ENCODE measurements around the gene TENM3. TPM values are rescaled to one million over a fixed set of nuclear protein-coding genes. Genes with fewer than 3 reads are reported as not detected.

Gene TENM3
- total and polyA plus RNA-seq, 2 of the 8 experiments (the other 6 are each of a cell fraction or from before 2014, with no cell fraction given): 36.9 to 69.3 TPM

- Histone ChIP-seq H3K4me3 (ENCODE audit: extremely low read depth in 1 of 4, insufficient read depth in 2 of 4, low read depth in 3 of 4, low read length in 4 of 4) (no peak overlapping the region), H3K27ac (ENCODE audit: low read depth, low read length) (no peak overlapping the region), H3K36me3 (ENCODE audit: control insufficient read depth in 2 of 4, insufficient read depth in 4 of 4, low read length in 3 of 4) (peaks cover 0 to 3% (median 1%) of the 10 kb centered on the region in 4 experiments; a peak in 2 of 8 replicates), H3K9me3 (ENCODE audit: insufficient read depth in 2 of 2, low read depth in 1 of 2, low read length in 1 of 2) (peaks cover 0 to 5% of the 10 kb centered on the region in 2 experiments; a peak in 1 of 4 replicates), H2BK5ac (ENCODE audit: low read depth, low read length) (no peak overlapping the region), H2AFZ (ENCODE audit: low read length) (no peak overlapping the region), H3K14ac (ENCODE audit: insufficient read length) (no peak overlapping the region), H3K56ac (replicated peaks; ENCODE audit: insufficient read length, low read depth, low read length) (no peak overlapping the region), H4K91ac (replicated peaks; ENCODE audit: insufficient read length, low read length) (no peak overlapping the region), H2AK5ac (ENCODE audit: low read depth, low read length) (no peak overlapping the region), H3K18ac (ENCODE audit: extremely low read depth, low read length) (no peak overlapping the region), H3K4me1 (replicated peaks in 1 of 4; ENCODE audit: control insufficient read depth in 3 of 4, insufficient read depth in 4 of 4, low read length in 3 of 4) (peaks cover 0 to 14% (median 6%) of the 10 kb centered on the region in 4 experiments; a peak in 4 of 7 replicates), H4K8ac (ENCODE audit: extremely low read depth, insufficient read depth, low read length) (no peak overlapping the region), H2BK12ac (ENCODE audit: low read depth, low read length) (no peak overlapping the region), H3K23me2 (ENCODE audit: low read depth, low read length) (no peaks in the 10 kb centered on the region), H3K27me3 (replicated peaks in 1 of 4; ENCODE audit: control insufficient read depth in 3 of 4, extremely low read depth in 1 of 4, insufficient read depth in 3 of 4, low read length in 3 of 4) (no peaks in the 10 kb centered on the region), H3K9ac (replicated peaks in 1 of 4; ENCODE audit: extremely low read depth in 1 of 4, low read depth in 3 of 4, low read length in 3 of 4) (no peak overlapping the region), H2BK15ac (ENCODE audit: low read length) (no peak overlapping the region), H4K5ac (ENCODE audit: insufficient read length, low read depth, low read length) (no peak overlapping the region), H2BK120ac (replicated peaks; ENCODE audit: low read depth, low read length) (no peak overlapping the region), H3K4ac (replicated peaks; ENCODE audit: insufficient read length, low read depth, low read length) (no peak overlapping the region), H4K20me1 (replicated peaks in 1 of 2; ENCODE audit: control insufficient read depth in 1 of 2, insufficient read depth in 2 of 2, low read length in 2 of 2) (no peaks in the 10 kb centered on the region), H3K23ac (ENCODE audit: insufficient read length) (no peak overlapping the region), H3K79me2 (ENCODE audit: control insufficient read depth in 1 of 2, insufficient read depth in 2 of 2, low read length in 2 of 2) (peaks cover 0 to 5% of the 10 kb centered on the region in 2 experiments; a peak in 1 of 4 replicates), H2BK20ac (ENCODE audit: low read length) (no peak overlapping the region), H3K4me2 (ENCODE audit: insufficient read depth in 1 of 2, low read depth in 2 of 2, low read length in 2 of 2) (no peak overlapping the region), H3K79me1 (ENCODE audit: low read depth, low read length) (peaks cover 3% of the 10 kb centered on the region; the same call in 1 of the 2 replicates)
- ChIA-PET POLR2A (ENCODE audit: partially characterized antibody) (no interaction called here), CTCF (ENCODE audit: partially characterized antibody) (no interaction called here)
- FAIRE-seq (no peak), DNase-seq (ENCODE audit: low read depth in 1 of 2, low spot score in 2 of 2) (no peak)
- WGBS, 2 experiments (ENCODE audit: extremely low coverage in 1 of 2, insufficient coverage in 1 of 2, insufficient read length in 1 of 2, insufficient replicate concordance in 2 of 2, low coverage in 1 of 2, low lambda C conversion rate in 2 of 2, missing lambda C conversion rate in 1 of 2): 94% methylated on average over 2 of the region's 2 CpGs; no CpG with 5 or more reads in 1 of the 2 experiments
- TF ChIP-seq YY1 (IDR thresholded peaks at IDR 0.05; ENCODE audit: low read depth, low read length) (no peak), ASH2L (IDR thresholded peaks at IDR 0.05; ENCODE audit: low read length) (no peak), JUN (IDR thresholded peaks at IDR 0.05; ENCODE audit: low read depth, low read length) (no peak), USF2 (IDR thresholded peaks at IDR 0.05; ENCODE audit: low read length) (no peak), TEAD4 (IDR thresholded peaks at IDR 0.05; ENCODE audit: low read depth, low read length) (no peak), RFX5 (IDR thresholded peaks at IDR 0.05; ENCODE audit: borderline replicate concordance, low read depth, low read length) (no peak), BCL11A (IDR thresholded peaks at IDR 0.05; ENCODE audit: low read depth in 2 of 2, low read length in 2 of 2) (no peak), EZH2 (IDR thresholded peaks at IDR 0.05; ENCODE audit: low read depth, low read length, severe bottlenecking) (no peak)
These were observed 345.9 kb downstream of the TENM3 start for GRCh38 chr4:182589100-182589499.
